ENCODE measurements around the gene NAPG.

DNA sequence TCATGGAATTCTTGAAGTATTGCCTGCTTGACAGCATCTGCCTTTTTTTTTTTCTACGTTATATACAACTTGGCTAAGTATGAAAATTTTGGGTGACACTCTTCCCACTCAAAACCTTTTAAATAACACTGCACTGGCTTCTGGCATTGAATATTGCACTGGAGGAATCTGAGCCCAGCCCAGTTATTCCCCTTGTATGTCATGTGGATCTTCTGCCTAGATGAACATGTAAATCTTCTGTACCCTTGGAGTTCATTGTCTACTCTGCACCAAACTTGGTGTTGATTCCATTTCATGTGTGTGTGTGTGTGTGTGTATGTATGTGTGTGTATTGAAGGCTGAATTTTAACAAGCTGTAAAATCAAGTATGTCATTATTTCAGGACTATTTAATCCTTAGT, 59.4 kb downstream of the NAPG start:
- TF ChIP-seq, protein P1, sequence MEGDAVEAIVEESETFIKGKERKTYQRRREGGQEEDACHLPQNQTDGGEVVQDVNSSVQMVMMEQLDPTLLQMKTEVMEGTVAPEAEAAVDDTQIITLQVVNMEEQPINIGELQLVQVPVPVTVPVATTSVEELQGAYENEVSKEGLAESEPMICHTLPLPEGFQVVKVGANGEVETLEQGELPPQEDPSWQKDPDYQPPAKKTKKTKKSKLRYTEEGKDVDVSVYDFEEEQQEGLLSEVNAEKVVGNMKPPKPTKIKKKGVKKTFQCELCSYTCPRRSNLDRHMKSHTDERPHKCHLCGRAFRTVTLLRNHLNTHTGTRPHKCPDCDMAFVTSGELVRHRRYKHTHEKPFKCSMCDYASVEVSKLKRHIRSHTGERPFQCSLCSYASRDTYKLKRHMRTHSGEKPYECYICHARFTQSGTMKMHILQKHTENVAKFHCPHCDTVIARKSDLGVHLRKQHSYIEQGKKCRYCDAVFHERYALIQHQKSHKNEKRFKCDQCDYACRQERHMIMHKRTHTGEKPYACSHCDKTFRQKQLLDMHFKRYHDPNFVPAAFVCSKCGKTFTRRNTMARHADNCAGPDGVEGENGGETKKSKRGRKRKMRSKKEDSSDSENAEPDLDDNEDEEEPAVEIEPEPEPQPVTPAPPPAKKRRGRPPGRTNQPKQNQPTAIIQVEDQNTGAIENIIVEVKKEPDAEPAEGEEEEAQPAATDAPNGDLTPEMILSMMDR (IDR thresholded peaks at IDR 0.05) = no peak
- no peak for TF ChIP-seq POLR2A (IDR thresholded peaks at IDR 0.05)
